GM18498 (cell line): Measurements from ENCODE around the gene C6orf47.

ENCODE experiments used
- ATAC-seq: cut with Tn5 transposase; IDR thresholded peaks from one replicate; pipeline ENCODE4 v1.9.1; 2021; ENCODE audit warnings: mild to moderate bottlenecking, moderate library complexity; ENCODE audit not compliant: unreplicated experiment

The C6orf47 gene

GRCh38 chr6:31662124-31662723, 1.6 kb upstream of the C6orf47 start:
- ATAC-seq, result no peak

GRCh38 chr6:31661262-31662123, 915 bp upstream of the C6orf47 start:
- no peak for ATAC-seq

- no peak for ATAC-seq
These were observed 763 bp downstream of the C6orf47 start for GRCh38 chr6:31659649-31660380.

- no peak for ATAC-seq
These were observed 1.5 kb downstream of the C6orf47 start for GRCh38 chr6:31658983-31659648.

- ATAC-seq, result no peak
These were observed 2.4 kb downstream of the C6orf47 start for GRCh38 chr6:31658158-31658688.

GRCh38 chr6:31657406-31658157, 3.0 kb downstream of the C6orf47 start:
- no peak for ATAC-seq

GRCh38 chr6:31655349-31656237, 5.0 kb downstream of the C6orf47 start, which contains the start of gene APOM:
Gene APOM, plus strand, starts transcription at chr6:31655894. Its CDS starts 73 bp downstream, at chr6:31655967.
- ATAC-seq, result no peak

GRCh38 chr6:31654574-31655348, 5.8 kb downstream of the C6orf47 start:
- ATAC-seq, result no peak

- ATAC-seq, result peak; percentile 60
These were observed 7.5 kb downstream of the C6orf47 start for GRCh38 chr6:31652925-31653724.

GRCh38 chr6:31651602-31652191, 8.9 kb downstream of the C6orf47 start:
- ATAC-seq, result peak; percentile 28

- ATAC-seq, result no peak
These were observed 15.3 kb downstream of the C6orf47 start for GRCh38 chr6:31645325-31645724.

GRCh38 chr6:31643818-31644454, 16.6 kb downstream of the C6orf47 start:
- ATAC-seq, result no peak

- ATAC-seq, result no peak
These were observed 17.6 kb downstream of the C6orf47 start for GRCh38 chr6:31642798-31643570.

GRCh38 chr6:31641370-31641769, 19.2 kb downstream of the C6orf47 start:
- no peak for ATAC-seq

- no peak for ATAC-seq
These were observed 20.0 kb downstream of the C6orf47 start for GRCh38 chr6:31640612-31641011.

GRCh38 chr6:31639449-31639861, 21.1 kb downstream of the C6orf47 start:
- no peak for ATAC-seq
